ENCODE results near the gene PCDHB14.
"Not testable (repeated sequence)": the region's sequence is repeated elsewhere in the genome, so short reads cannot be mapped to it uniquely, and the experiment has no call there.

DNA sequence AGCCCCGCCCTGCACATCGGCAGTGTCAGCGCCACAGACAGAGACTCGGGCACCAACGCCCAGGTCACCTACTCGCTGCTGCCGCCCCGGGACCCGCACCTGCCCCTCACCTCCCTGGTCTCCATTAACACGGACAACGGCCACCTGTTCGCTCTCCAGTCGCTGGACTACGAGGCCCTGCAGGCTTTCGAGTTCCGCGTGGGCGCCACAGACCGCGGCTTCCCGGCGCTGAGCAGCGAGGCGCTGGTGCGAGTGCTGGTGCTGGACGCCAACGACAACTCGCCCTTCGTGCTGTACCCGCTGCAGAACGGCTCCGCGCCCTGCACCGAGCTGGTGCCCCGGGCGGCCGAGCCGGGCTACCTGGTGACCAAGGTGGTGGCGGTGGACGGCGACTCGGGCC lies 23.8 kb downstream of the PCDHB14 start:
- TF ChIP-seq, protein P1, sequence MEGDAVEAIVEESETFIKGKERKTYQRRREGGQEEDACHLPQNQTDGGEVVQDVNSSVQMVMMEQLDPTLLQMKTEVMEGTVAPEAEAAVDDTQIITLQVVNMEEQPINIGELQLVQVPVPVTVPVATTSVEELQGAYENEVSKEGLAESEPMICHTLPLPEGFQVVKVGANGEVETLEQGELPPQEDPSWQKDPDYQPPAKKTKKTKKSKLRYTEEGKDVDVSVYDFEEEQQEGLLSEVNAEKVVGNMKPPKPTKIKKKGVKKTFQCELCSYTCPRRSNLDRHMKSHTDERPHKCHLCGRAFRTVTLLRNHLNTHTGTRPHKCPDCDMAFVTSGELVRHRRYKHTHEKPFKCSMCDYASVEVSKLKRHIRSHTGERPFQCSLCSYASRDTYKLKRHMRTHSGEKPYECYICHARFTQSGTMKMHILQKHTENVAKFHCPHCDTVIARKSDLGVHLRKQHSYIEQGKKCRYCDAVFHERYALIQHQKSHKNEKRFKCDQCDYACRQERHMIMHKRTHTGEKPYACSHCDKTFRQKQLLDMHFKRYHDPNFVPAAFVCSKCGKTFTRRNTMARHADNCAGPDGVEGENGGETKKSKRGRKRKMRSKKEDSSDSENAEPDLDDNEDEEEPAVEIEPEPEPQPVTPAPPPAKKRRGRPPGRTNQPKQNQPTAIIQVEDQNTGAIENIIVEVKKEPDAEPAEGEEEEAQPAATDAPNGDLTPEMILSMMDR (conservative IDR thresholded peaks at IDR 0.05; ENCODE audit: low read depth, low read length): not testable (repeated sequence)
- TF ChIP-seq RAD21 (IDR thresholded peaks at IDR 0.05; ENCODE audit: low read length); RCOR1 (IDR thresholded peaks at IDR 0.05; ENCODE audit: insufficient replicate concordance, low read length); POLR2A (IDR thresholded peaks at IDR 0.05; ENCODE audit: low read depth, low read length); FOS (IDR thresholded peaks at IDR 0.05; ENCODE audit: low read depth, low read length): not testable (repeated sequence)

Data from IMR-90 (cell line).